Measurements from ENCODE around the gene SLC17A2.

SLC17A2 gene

DNA sequence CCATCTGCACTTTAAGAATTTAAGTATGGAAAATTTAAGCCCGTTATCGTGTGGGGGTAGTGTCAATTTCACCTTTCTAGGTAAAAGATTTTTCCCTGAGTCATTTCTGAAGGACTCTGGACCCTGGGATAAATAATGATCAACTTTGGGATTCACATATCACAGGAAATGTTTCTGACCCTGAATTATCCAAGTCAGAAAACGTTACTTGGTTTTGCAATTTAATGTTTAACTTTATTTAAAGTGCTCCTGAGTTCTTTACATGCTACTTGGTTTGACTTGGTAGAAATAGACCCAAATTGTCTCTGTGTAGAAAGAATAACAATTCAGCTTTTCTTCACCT, 55.0 kb downstream of the SLC17A2 start:
- TF ChIP-seq, protein P1, sequence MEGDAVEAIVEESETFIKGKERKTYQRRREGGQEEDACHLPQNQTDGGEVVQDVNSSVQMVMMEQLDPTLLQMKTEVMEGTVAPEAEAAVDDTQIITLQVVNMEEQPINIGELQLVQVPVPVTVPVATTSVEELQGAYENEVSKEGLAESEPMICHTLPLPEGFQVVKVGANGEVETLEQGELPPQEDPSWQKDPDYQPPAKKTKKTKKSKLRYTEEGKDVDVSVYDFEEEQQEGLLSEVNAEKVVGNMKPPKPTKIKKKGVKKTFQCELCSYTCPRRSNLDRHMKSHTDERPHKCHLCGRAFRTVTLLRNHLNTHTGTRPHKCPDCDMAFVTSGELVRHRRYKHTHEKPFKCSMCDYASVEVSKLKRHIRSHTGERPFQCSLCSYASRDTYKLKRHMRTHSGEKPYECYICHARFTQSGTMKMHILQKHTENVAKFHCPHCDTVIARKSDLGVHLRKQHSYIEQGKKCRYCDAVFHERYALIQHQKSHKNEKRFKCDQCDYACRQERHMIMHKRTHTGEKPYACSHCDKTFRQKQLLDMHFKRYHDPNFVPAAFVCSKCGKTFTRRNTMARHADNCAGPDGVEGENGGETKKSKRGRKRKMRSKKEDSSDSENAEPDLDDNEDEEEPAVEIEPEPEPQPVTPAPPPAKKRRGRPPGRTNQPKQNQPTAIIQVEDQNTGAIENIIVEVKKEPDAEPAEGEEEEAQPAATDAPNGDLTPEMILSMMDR (IDR thresholded peaks at IDR 0.05; ENCODE audit: unreplicated experiment in 3 of 3), result no peak
- H3K27me3 Mint-ChIP-seq (ENCODE audit: low read depth), result no peaks in the 10 kb centered on the region
- no peaks in the 10 kb centered on the region for H3K36me3 Mint-ChIP-seq (ENCODE audit: low read depth)
- H3K9me3 Mint-ChIP-seq, result peaks cover 3% of the 10 kb centered on the region
- H3K4me1 Mint-ChIP-seq, result no peaks in the 10 kb centered on the region
- peak overlapping the region in 2 of 3 experiments; percentile 10 to 63 for H3K27ac Mint-ChIP-seq
- peak overlapping the region in 1 of 3 experiments; percentile 3 for H3K4me3 Mint-ChIP-seq

DNA sequence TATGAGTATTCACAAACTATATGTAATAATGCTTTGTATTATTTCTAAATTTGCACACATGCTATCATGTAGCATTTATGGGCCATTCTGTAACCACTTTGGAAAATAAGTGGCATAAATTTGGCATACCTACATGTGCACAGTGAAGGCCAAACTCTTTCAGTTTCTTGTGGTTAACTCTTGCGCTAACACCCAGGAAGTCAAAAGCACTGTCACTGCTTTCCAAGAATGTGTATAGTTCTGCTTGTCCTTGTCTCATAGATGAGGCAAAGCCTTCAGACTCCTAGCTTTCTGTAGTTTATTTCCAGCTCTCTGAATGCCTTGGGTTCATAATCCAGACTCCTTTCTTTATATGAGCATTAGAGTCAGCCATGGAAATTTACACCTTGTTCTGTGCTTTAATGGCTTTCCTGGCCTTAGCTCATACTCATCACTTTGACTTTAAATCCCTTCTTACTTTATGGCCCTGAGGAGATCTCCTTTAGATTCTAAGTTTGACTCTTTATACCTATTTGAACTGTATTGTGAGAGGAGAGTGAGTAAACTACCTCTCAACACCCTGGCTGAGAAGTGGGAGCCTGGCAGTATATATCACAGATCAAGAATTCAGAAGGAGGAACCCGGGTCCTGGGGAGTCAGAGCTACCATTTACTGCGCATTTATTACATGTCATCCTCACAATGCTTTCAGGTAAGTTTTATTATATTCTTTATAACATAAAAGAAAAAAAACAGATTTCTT, 55.5 kb downstream of the SLC17A2 start:
- Mint-ChIP-seq H3K27me3 (ENCODE audit: low read depth) (no peaks in the 10 kb centered on the region), H3K4me3 (no peak overlapping the region), H3K27ac (peak overlapping the region in 2 of 3 experiments; percentile 36 to 63), H3K36me3 (ENCODE audit: low read depth) (no peaks in the 10 kb centered on the region), H3K4me1 (no peaks in the 10 kb centered on the region), H3K9me3 (peaks cover 3% of the 10 kb centered on the region)
- TF ChIP-seq, protein P1 (IDR thresholded peaks at IDR 0.05; ENCODE audit: unreplicated experiment in 3 of 3), result no peak

DNA sequence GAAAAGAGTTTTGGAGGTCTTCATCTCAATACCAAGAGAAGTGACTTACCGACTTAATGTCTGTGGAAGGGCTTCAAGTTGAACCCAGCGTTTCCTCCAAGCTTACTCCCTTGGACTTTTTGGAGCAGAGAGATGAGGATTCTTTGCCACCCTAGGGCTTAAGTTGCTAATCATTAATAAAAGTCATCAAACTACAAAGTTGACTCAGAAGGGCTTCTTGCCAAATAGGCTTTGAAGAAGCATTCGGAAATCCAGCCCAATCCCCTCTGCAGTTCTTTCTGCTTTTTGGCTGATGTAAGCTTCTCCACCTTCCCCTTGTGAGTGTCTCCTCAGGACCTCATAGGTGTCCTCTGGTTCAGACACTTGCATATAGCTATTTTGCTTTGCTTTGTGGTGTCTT, 56.4 kb downstream of the SLC17A2 start, which contains the start of gene SLC17A3:
Gene SLC17A3 (minus strand): TSS at position 126 of the 400 bp plus-strand sequence. CDS start 5,856 bp downstream, outside the sequence.
- TF ChIP-seq, protein P1 (IDR thresholded peaks at IDR 0.05; ENCODE audit: unreplicated experiment in 3 of 3), result no peak
- Mint-ChIP-seq H3K27me3 (ENCODE audit: low read depth) (no peaks in the 10 kb centered on the region), H3K36me3 (ENCODE audit: low read depth) (no peaks in the 10 kb centered on the region), H3K9me3 (peaks cover 3% of the 10 kb centered on the region), H3K4me1 (no peaks in the 10 kb centered on the region), H3K4me3 (no peak within 1 kb of the TSS), H3K27ac (peak within 1 kb of the TSS in 2 of 3 experiments; percentile 36 to 63)

DNA sequence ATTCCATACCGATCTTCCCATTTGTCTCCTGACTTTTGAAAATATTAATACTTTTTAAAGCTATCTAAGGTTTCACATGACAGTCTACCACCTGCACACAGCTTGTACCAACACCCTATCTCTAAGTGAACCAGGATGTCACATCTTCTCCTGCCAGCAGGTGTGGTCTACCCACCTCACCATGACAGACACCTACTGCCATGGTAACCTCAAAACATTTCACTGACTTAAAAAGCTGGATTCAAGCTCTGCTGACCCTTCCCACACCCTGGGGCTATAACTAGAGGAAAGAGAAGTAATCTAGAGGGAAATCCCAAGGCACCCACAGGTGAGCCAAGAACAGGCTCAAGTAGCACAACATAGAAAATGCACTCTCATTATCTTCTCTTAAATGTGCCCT, 57.7 kb downstream of the SLC17A2 start:
- no peak overlapping the region for H3K4me3 Mint-ChIP-seq

DNA sequence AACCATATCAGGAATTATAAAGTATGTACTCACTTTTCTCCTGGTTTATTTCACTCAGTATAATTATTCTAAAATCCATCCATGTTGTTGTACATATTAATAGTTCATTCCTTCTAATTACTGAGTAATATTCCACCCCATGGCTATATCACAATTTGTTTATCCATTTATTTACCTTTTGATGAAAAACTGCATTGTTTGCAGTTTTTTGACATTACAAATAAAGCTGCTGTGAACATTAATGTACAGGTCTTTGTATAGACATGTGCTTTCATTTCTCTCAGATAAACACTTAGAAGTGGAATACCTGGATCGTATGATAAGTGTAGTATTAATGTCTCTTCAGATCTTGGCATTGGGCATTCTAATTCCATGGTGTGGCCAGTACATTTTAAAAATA, 60.7 kb downstream of the SLC17A2 start:
- Mint-ChIP-seq H3K9me3 (peaks cover 3% of the 10 kb centered on the region), H3K4me3 (no peak overlapping the region), H3K36me3 (ENCODE audit: low read depth) (no peaks in the 10 kb centered on the region), H3K4me1 (no peaks in the 10 kb centered on the region), H3K27ac (no peak overlapping the region), H3K27me3 (ENCODE audit: low read depth) (no peaks in the 10 kb centered on the region)
- TF ChIP-seq, protein P1 (IDR thresholded peaks at IDR 0.05; ENCODE audit: unreplicated experiment in 3 of 3), result no peak

More for the DNA sequence above, 57.7 kb downstream of the SLC17A2 start:
- peaks cover 3% of the 10 kb centered on the region for H3K9me3 Mint-ChIP-seq
- H3K27me3 Mint-ChIP-seq (ENCODE audit: low read depth), result no peaks in the 10 kb centered on the region
- H3K27ac Mint-ChIP-seq, result no peak overlapping the region
- TF ChIP-seq, protein P1 (IDR thresholded peaks at IDR 0.05; ENCODE audit: unreplicated experiment in 3 of 3), result no peak
- H3K4me1 Mint-ChIP-seq, result no peaks in the 10 kb centered on the region
- H3K36me3 Mint-ChIP-seq (ENCODE audit: low read depth), result no peaks in the 10 kb centered on the region
